Effector memory CD4-positive, alpha-beta T cell (primary cell): ENCODE measurements around the gene PMF1.
"Not testable (repeated sequence)": the region's sequence is repeated elsewhere in the genome, so short reads cannot be mapped to it uniquely, and the experiment has no call there.

Experiments
- DNase-seq, 3 donors: peaks; one replicate each; pipeline ENCODE4 v3.0.0-alpha.2; 2020
- H3K27ac ChIP-seq: 2 replicates; pipeline ENCODE4 v1.7.0; 2013; ENCODE audit warnings: mild to moderate bottlenecking, low read length, moderate library complexity; ENCODE audit not compliant: insufficient read depth, poor library complexity, severe bottlenecking
- H3K27me3 ChIP-seq: replicated peaks from 2 replicates; pipeline ENCODE4 v1.7.0; 2013; ENCODE audit warnings: mild to moderate bottlenecking, low read length; ENCODE audit not compliant: insufficient read depth, control insufficient read depth, poor library complexity, severe bottlenecking
- H3K36me3 ChIP-seq: 2 replicates; pipeline ENCODE4 v1.7.0; 2013; ENCODE audit warnings: mild to moderate bottlenecking, low read length, moderate library complexity; ENCODE audit not compliant: control insufficient read depth, insufficient read depth
- H3K4me1 ChIP-seq: 2 replicates; pipeline ENCODE4 v1.7.0; 2013; ENCODE audit warnings: low read length, mild to moderate bottlenecking; ENCODE audit not compliant: control insufficient read depth, insufficient read depth, poor library complexity, severe bottlenecking
- H3K4me3 ChIP-seq: 2 replicates; pipeline ENCODE4 v1.7.0; 2013; ENCODE audit warnings: low read length, low read depth, mild to moderate bottlenecking; ENCODE audit not compliant: insufficient read depth, poor library complexity, severe bottlenecking
- H3K9me3 ChIP-seq: 2 replicates; pipeline ENCODE4 v1.7.0; 2013; ENCODE audit warnings: mild to moderate bottlenecking, low read length, moderate library complexity; ENCODE audit not compliant: control insufficient read depth

The PMF1 gene

GRCh38 chr1:156196445-156196844 is 16.4 kb upstream of the PMF1 start:
- Histone ChIP-seq H3K27ac (no peak overlapping the region), H3K9me3 (no peaks in the 10 kb centered on the region), H3K4me3 (no peak overlapping the region), H3K27me3 (no peaks in the 10 kb centered on the region), H3K36me3 (peaks cover 15% of the 10 kb centered on the region), H3K4me1 (peaks cover 34% of the 10 kb centered on the region)
- no peak for DNase-seq

DNA sequence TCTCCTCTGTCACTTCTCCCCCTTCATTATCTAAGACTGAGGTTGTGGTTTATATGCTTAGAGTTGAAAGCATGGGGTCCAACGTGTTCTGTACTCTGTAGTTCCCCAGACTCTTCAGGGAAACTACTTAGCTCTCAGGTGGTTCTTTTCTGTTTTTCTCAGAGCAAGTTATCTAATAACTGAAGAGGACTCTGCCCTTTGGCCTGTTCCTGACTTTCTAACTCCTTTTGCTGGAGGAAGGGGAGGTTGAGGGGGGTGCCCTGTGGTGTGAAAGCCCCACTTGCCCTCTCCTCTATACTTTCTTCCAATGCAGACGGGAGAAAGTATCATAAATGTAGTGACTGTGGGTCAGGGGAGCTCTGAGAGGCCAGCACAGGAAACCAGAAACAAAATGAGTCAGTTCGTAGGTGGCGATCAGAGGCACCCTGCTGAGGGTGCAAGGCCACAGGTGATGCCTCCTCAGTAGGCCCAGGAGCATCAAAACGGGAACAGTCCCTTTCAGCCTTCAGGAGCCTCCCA is 13.9 kb upstream of the PMF1 start:
- Histone ChIP-seq H3K27me3 (no peaks in the 10 kb centered on the region), H3K4me1 (peaks cover 29% of the 10 kb centered on the region), H3K4me3 (no peak overlapping the region), H3K36me3 (peaks cover 27% of the 10 kb centered on the region), H3K9me3 (no peaks in the 10 kb centered on the region), H3K27ac (no peak overlapping the region)
- DNase-seq: no peak

GRCh38 chr1:156200044-156200443 is 12.8 kb upstream of the PMF1 start:
- Histone ChIP-seq H3K9me3 (no peaks in the 10 kb centered on the region), H3K36me3 (peaks cover 29% of the 10 kb centered on the region), H3K27me3 (no peaks in the 10 kb centered on the region), H3K27ac (no peak overlapping the region), H3K4me1 (peaks cover 19% of the 10 kb centered on the region), H3K4me3 (no peak overlapping the region)
- no peak for DNase-seq

GRCh38 chr1:156203331-156203730 is 9.5 kb upstream of the PMF1 start:
- no peak overlapping the region for H3K4me3 ChIP-seq
- H3K27ac ChIP-seq: no peak overlapping the region
- peaks cover 17% of the 10 kb centered on the region for H3K4me1 ChIP-seq
- no peak for DNase-seq
- no peaks in the 10 kb centered on the region for H3K9me3 ChIP-seq
- no peaks in the 10 kb centered on the region for H3K27me3 ChIP-seq
- H3K36me3 ChIP-seq: peaks cover 44% of the 10 kb centered on the region

DNA sequence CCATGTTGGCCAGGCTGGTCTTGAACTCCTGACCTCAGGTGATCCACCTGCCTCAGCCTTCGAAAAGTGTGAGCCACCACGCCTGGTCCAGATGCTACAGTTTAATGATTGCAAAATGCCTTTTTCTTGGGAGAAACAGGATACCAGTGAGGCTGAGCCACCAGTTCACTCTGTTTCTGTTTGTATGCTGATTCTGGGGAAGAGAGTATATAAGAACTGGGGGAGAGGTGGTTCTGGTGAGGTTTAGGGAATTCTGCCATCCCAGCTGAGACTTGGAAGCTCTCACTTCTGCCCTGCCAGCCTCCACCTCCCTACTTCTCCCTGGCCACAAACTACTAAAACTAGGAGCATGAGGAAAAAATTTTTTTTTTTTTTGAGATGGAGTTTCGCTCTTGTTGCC is 8.1 kb upstream of the PMF1 start:
- Histone ChIP-seq H3K4me3 (no peak overlapping the region), H3K27ac (no peak overlapping the region), H3K36me3 (peaks cover 45% of the 10 kb centered on the region), H3K27me3 (no peaks in the 10 kb centered on the region), H3K4me1 (peaks cover 3% of the 10 kb centered on the region), H3K9me3 (no peaks in the 10 kb centered on the region)
- DNase-seq: no peak

GRCh38 chr1:156211243-156211642 is 1.6 kb upstream of the PMF1 start:
- Histone ChIP-seq H3K4me1 (peaks cover 16% of the 10 kb centered on the region), H3K9me3 (no peaks in the 10 kb centered on the region), H3K4me3 (no peak overlapping the region), H3K27ac (no peak overlapping the region), H3K27me3 (no peaks in the 10 kb centered on the region), H3K36me3 (peaks cover 30% of the 10 kb centered on the region)
- DNase-seq: no peak

GRCh38 chr1:156212130-156212529 is 677 bp upstream of the PMF1 start:
- Histone ChIP-seq H3K4me1 (peaks cover 16% of the 10 kb centered on the region), H3K27me3 (no peaks in the 10 kb centered on the region), H3K4me3 (peak overlapping the region; percentile 77), H3K36me3 (peaks cover 24% of the 10 kb centered on the region), H3K27ac (peak overlapping the region; percentile 94), H3K9me3 (no peaks in the 10 kb centered on the region)
- DNase-seq: no peak

- no peaks in the 10 kb centered on the region for H3K27me3 ChIP-seq
These were observed 798 bp downstream of the PMF1 start for GRCh38 chr1:156213644-156213966.

DNA sequence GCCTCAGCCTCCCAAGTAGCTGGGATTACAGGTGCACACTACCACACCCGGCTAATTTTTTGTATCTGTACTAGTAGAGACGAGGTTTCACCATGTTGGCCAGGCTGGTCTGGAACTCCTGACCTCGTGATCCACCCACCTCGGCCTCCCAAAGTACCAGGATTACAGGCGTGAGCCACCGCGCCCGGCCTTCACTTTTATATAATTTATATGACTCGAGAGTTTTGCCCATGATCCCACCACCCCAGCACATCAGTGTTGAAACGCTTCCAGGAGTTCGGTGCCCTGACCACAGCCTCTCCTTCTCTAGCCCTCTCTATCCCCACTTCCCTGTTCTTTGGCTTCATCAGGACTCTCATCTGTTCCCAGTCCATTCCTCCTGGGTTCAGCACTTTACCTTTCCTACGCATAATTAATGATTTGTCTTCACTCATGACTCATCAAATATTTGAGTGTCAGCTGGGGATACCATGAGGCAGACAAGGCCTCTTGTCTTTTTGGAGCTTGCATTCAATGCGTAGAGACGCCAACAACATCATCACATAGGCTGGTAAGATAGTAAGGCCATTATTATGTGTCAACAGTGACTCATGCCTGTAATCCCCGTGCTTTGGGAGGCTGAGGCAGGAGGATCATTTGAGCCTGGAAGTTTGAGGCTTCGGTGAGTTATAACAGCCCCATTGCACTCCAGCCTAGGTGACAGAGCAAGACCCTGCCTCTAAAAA is 1.4 kb downstream of the PMF1 start:
- no peak for DNase-seq
- Histone ChIP-seq H3K27ac (peak overlapping the region; percentile 94), H3K4me1 (peaks cover 20% of the 10 kb centered on the region), H3K4me3 (no peak overlapping the region), H3K27me3 (no peaks in the 10 kb centered on the region), H3K9me3 (no peaks in the 10 kb centered on the region), H3K36me3 (peaks cover 10% of the 10 kb centered on the region)

More at GRCh38 chr1:156213644-156213966, 798 bp downstream of the PMF1 start:
- DNase-seq: no peak
- no peaks in the 10 kb centered on the region for H3K9me3 ChIP-seq
- peaks cover 12% of the 10 kb centered on the region for H3K36me3 ChIP-seq
- peaks cover 20% of the 10 kb centered on the region for H3K4me1 ChIP-seq
- peak overlapping the region; percentile 77 for H3K4me3 ChIP-seq
- peak overlapping the region; percentile 94 for H3K27ac ChIP-seq

DNA sequence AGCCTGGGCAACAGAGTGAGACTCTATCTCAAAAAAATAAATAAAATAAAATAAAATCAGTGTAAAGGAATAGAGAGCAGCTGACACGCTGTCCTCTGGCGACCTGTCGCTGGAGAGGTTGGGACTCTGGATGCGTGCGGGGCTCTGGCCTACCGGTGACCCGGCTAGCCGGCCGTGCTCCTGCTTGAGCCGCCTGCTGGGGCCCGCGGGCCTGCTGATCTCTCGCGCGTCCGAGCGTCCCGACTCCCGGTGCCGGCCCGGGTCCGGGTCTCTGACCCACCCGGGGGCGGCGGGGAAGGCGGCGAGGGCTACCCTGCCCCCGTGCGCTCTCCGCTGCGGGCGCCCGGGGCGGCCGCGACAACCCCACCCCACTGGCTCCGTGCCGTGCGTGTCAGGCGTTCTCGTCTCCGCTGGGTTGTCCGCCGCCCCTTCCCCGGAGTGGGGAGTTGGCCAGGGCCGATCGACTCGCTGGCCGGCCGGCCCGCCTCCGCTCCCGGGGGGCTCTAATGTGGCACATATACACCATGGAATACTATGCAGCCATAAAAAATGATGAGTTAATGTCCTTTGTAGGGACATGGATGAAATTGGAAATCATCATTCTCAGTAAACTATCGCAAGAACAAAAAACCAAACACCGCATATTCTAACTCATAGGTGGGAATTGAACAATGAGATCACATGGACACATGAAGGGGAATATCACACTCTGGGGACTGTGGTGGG is 3.7 kb downstream of the PMF1 start:
- not testable (repeated sequence) for H3K4me3 ChIP-seq, DNase-seq, H3K27me3 ChIP-seq, H3K27ac ChIP-seq, H3K9me3 ChIP-seq, H3K36me3 ChIP-seq
- peaks cover 20% of the 10 kb centered on the region for H3K4me1 ChIP-seq
